Activated B cell treated with CpG ODN at 0.5 μM for 24 hours (primary cell): Measurements from ENCODE around the gene CREB3L2. TPM values are rescaled to one million over a fixed set of nuclear protein-coding genes. Genes with fewer than 3 reads are reported as not detected.
A peak's percentile ranks its signal among the peaks of the same experiment; 100 is the strongest.

Source experiments
- ATAC-seq: fragments of 200-7000 bp; cut with Tn5 transposase; one replicate; pipeline ENCODE4 v1.10.0; 2021; ENCODE audit warnings: low read depth, mild to moderate bottlenecking, moderate library complexity
- CTCF ChIA-PET: fragments of 350-600 bp; sonication (Branson Sonifier 250); formaldehyde crosslinking; loops from one replicate; lab custom pipeline; 2021; ENCODE audit warnings: antibody characterized with exemption; lab: Charles Lee
- POLR2A ChIA-PET: fragments of 350-600 bp; sonication (Branson Sonifier 250); formaldehyde crosslinking; loops from one replicate; lab custom pipeline; 2021; ENCODE audit warnings: antibody characterized with exemption; lab: Charles Lee
- DNase-seq: peaks from one replicate; pipeline ENCODE4 v3.0.0; 2022
- H3K27ac Mint-ChIP-seq: one replicate; pipeline ENCODE4 v1.8.0; 2020; ENCODE audit warnings: mixed read lengths
- H3K27me3 Mint-ChIP-seq: one replicate; pipeline ENCODE4 v1.8.0; 2021; ENCODE audit warnings: mixed read lengths
- H3K36me3 Mint-ChIP-seq: one replicate; pipeline ENCODE4 v1.8.0; 2021; ENCODE audit warnings: low read depth, mixed read lengths
- H3K4me1 Mint-ChIP-seq: one replicate; pipeline ENCODE4 v1.8.0; 2021; ENCODE audit warnings: mixed read lengths
- H3K4me3 Mint-ChIP-seq: one replicate; pipeline ENCODE4 v1.8.0; 2020; ENCODE audit warnings: mild to moderate bottlenecking, mixed read lengths
- H3K9me3 Mint-ChIP-seq: one replicate; pipeline ENCODE4 v1.8.0; 2020; ENCODE audit warnings: mixed read lengths
- intact Hi-C: fragments of 100-400 bp; cut with micrococcal nuclease; formaldehyde crosslinking; loops from one replicate; pipeline ENCODE4 v1.15.1; 2024
- total RNA-seq: library from RNA; stranded (reverse); gene quantifications from 2 replicates; pipeline ENCODE4 v1.2.3, GENCODE V29; 2022
- TF ChIP-seq, protein P1 (sequence below): fragments of 200-600 bp; IDR thresholded peaks from one replicate; pipeline ENCODE4 v1.8.0; 2022; ENCODE audit warnings: antibody characterized with exemption, mild to moderate bottlenecking

The CREB3L2 gene
- total RNA-seq, 1 donor from 2014 or later = 21.7 TPM

DNA sequence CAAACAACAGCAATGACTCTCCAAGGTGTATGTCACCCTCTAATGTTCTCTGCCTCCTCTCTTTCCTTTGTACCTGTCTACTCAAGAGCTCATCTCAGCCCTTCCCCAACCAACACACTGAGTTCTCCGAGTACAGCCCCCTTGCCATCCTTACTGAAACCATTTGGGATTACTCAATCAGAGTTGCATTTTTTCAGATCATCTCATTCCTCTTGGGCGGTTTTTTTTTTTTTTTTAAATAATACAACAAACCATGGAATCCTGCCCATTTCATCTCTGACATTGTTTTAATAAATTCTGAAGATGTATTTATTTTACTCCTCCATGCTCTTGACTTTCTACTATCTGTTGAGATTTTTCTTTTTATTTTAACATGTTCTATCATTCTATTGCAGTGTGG is 4.2 kb upstream of the CREB3L2 start:
- POLR2A ChIA-PET = interaction anchor here (0.6 kb wide), 1 partner anchor 102 kb away, joined by 4 read pairs; no protein-coding TSS in a partner anchor
- TF ChIP-seq, protein P1, sequence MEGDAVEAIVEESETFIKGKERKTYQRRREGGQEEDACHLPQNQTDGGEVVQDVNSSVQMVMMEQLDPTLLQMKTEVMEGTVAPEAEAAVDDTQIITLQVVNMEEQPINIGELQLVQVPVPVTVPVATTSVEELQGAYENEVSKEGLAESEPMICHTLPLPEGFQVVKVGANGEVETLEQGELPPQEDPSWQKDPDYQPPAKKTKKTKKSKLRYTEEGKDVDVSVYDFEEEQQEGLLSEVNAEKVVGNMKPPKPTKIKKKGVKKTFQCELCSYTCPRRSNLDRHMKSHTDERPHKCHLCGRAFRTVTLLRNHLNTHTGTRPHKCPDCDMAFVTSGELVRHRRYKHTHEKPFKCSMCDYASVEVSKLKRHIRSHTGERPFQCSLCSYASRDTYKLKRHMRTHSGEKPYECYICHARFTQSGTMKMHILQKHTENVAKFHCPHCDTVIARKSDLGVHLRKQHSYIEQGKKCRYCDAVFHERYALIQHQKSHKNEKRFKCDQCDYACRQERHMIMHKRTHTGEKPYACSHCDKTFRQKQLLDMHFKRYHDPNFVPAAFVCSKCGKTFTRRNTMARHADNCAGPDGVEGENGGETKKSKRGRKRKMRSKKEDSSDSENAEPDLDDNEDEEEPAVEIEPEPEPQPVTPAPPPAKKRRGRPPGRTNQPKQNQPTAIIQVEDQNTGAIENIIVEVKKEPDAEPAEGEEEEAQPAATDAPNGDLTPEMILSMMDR = no peak
- intact Hi-C loops = no loop called here
- Mint-ChIP-seq H3K4me1 (peaks cover 18% of the 10 kb centered on the region), H3K27me3 (no peaks in the 10 kb centered on the region), H3K4me3 (no peak overlapping the region), H3K27ac (no peak overlapping the region), H3K36me3 (peaks cover 7% of the 10 kb centered on the region), H3K9me3 (no peaks in the 10 kb centered on the region)
- DNase-seq = no peak
- CTCF ChIA-PET = interaction anchor here (1.0 to 4.7 kb wide), 3 partner anchors 11 to 107 kb away, joined by 3 to 121 read pairs (median 5); no protein-coding TSS in a partner anchor
- no peak for ATAC-seq

DNA sequence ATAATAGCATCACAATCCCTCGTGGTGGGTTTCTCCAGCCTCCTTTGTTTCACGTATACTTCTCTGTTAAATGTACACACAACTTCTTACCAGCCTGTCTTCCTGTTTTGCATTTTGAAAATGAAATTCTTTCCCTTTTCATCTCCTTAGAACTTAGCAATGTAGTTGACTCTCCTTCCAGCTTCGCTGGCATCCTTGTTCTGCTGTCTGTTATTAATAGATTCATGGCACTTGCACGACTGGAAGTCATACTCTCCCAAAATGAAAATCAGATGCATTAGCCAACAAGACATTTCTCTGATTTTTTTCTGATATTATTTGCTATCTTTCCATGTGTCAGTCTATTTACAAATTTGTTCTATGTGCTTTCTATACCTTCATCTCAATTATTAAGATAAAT is 3.0 kb upstream of the CREB3L2 start:
- Mint-ChIP-seq H3K9me3 (no peaks in the 10 kb centered on the region), H3K27ac (no peak overlapping the region), H3K4me3 (no peak overlapping the region), H3K27me3 (no peaks in the 10 kb centered on the region), H3K36me3 (peaks cover 8% of the 10 kb centered on the region), H3K4me1 (peaks cover 28% of the 10 kb centered on the region)
- ATAC-seq = no peak
- POLR2A ChIA-PET = no interaction called here
- TF ChIP-seq, protein P1 = no peak
- DNase-seq = no peak
- CTCF ChIA-PET = interaction anchor here (1.3 to 7.3 kb wide), 3 partner anchors 23 to 100 kb away, joined by 3 to 121 read pairs (median 53); no protein-coding TSS in a partner anchor
- intact Hi-C loops = loop anchor here (5.0 kb wide), 3 partner anchors 732 to 1337 kb away; partner anchors contain the start of genes FMC1 and UBN2

DNA sequence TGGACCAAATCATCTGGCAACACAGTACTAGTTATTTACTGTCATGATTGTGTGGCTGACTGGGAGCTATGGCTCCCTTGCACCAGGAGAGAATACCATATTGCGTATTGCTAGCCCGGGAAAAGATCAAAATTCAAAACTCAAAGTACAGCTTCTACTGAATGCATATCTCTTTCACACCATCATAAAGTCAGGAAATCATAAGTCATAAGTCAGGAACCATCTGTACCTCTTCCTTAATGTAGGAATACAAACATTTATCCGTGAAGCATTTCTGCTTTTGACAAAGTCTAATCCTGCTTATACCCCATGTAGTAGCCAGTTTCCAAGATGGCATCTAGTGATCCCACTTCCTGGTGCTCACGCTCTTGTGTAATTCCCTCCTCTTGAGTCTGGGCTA is 2.2 kb upstream of the CREB3L2 start:
- Mint-ChIP-seq H3K4me1 (peaks cover 36% of the 10 kb centered on the region), H3K27ac (no peak overlapping the region), H3K36me3 (peaks cover 8% of the 10 kb centered on the region), H3K27me3 (no peaks in the 10 kb centered on the region), H3K4me3 (no peak overlapping the region), H3K9me3 (no peaks in the 10 kb centered on the region)
- TF ChIP-seq, protein P1 = no peak
- ATAC-seq (no peak), DNase-seq (no peak)
- CTCF ChIA-PET = interaction anchor here (1.5 to 7.3 kb wide), 2 partner anchors 23 to 99 kb away, joined by 3 to 53 read pairs; no protein-coding TSS in a partner anchor
- intact Hi-C loops = loop anchor here (5.0 kb wide), 3 partner anchors 733 to 1338 kb away; partner anchors contain the start of genes FMC1 and UBN2
- POLR2A ChIA-PET = no interaction called here

DNA sequence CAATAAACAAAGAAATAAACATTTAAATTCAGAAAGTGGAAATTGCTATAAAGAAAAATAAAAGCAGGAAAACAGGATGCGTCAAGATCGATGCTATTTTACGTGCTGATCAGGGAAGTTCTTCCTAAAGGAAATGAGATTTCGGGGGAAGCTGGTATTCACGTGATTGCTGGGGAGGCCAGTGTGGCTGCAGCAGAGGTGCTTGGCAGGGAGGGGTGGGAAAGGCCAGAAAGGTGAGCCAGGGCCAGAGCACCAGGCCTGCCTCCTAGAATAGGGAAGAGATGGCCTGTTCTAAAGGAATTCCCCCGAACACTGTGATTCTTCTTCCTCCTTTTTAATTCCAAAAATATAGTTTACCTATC is 923 bp upstream of the CREB3L2 start:
- H3K4me1 Mint-ChIP-seq = peaks cover 37% of the 10 kb centered on the region
- DNase-seq = no peak

More for the DNA sequence above, 923 bp upstream of the CREB3L2 start:
- CTCF ChIA-PET = interaction anchor here (0.8 to 7.3 kb wide), 9 partner anchors 12 to 111 kb away, joined by 3 to 53 read pairs (median 4); no protein-coding TSS in a partner anchor
- peaks cover 11% of the 10 kb centered on the region for H3K36me3 Mint-ChIP-seq
- ATAC-seq = no peak
- H3K4me3 Mint-ChIP-seq = peak overlapping the region; percentile 98
- POLR2A ChIA-PET = interaction anchor here (1.8 to 2.2 kb wide), 3 partner anchors 19 to 99 kb away, joined by 5 to 7 read pairs (median 7); no protein-coding TSS in a partner anchor
- TF ChIP-seq, protein P1 = no peak
- intact Hi-C loops = loop anchor here (1.0 to 5.0 kb wide), 7 partner anchors 17 to 1339 kb away; partner anchors contain the start of genes FMC1, TRIM24 and UBN2
- no peaks in the 10 kb centered on the region for H3K27me3 Mint-ChIP-seq
- no peaks in the 10 kb centered on the region for H3K9me3 Mint-ChIP-seq
- peak overlapping the region; percentile 90 for H3K27ac Mint-ChIP-seq
